Neural cell (in vitro differentiated cells): ENCODE results near the gene CLK4. TPM values are rescaled to one million over a fixed set of nuclear protein-coding genes. Genes with fewer than 3 reads are reported as not detected.

Experiments used
- H2AFZ ChIP-seq: fragments of 200-600, 300-800 bp; sonication (generic), shearing (Covaris generic); 2 replicates; pipeline ENCODE4 v1.6.0; 2014; ENCODE audit warnings: low read depth, mild to moderate bottlenecking, antibody characterized with exemption, low read length, moderate library complexity
- H3F3A ChIP-seq: fragments of 200-600 bp; shearing (Covaris generic); 2 replicates; pipeline ENCODE4 v1.6.1; 2016; ENCODE audit warnings: mild to moderate bottlenecking, moderate library complexity, mixed read lengths, antibody characterized with exemption, low read length; ENCODE audit not compliant: insufficient read depth, poor library complexity, severe bottlenecking
- H3K27ac ChIP-seq: fragments of 200-600, 300-800 bp; sonication (generic), shearing (Covaris generic); 2 replicates; pipeline ENCODE4 v1.5.1; 2014; ENCODE audit warnings: mild to moderate bottlenecking, low read length, moderate library complexity
- H3K27me3 ChIP-seq: fragments of 300-800, 200-600 bp; sonication (generic), shearing (Covaris generic); 2 replicates; pipeline ENCODE4 v1.6.0; 2014; ENCODE audit warnings: mild to moderate bottlenecking, low read depth, low read length, moderate library complexity; ENCODE audit not compliant: insufficient read depth
- H3K36me3 ChIP-seq: fragments of 300-800, 200-600 bp; sonication (generic), shearing (Covaris generic); 2 replicates; pipeline ENCODE4 v1.5.1; 2014; ENCODE audit warnings: mild to moderate bottlenecking, antibody characterized with exemption, low read length, moderate library complexity; ENCODE audit not compliant: insufficient read depth
- H3K4me2 ChIP-seq: fragments of 300-800, 200-600 bp; sonication (generic), shearing (Covaris generic); 2 replicates; pipeline ENCODE4 v1.6.0; 2014; ENCODE audit warnings: mild to moderate bottlenecking, low read length
- H3K4me3 ChIP-seq: fragments of 300-800, 200-600 bp; sonication (generic), shearing (Covaris generic); 2 replicates; pipeline ENCODE4 v1.5.1; 2014; ENCODE audit warnings: mild to moderate bottlenecking, low read length, moderate library complexity
- H3K79me2 ChIP-seq: fragments of 200-600 bp; shearing (Covaris generic); replicated peaks from 2 replicates; pipeline ENCODE4 v1.6.0; 2014; ENCODE audit warnings: mild to moderate bottlenecking, low read length, moderate library complexity; ENCODE audit not compliant: insufficient read depth
- H3K9ac ChIP-seq: fragments of 300-800, 200-600 bp; sonication (generic), shearing (Covaris generic); 2 replicates; pipeline ENCODE4 v1.6.1; 2016; ENCODE audit warnings: mild to moderate bottlenecking, low read length, mixed read lengths
- H3K9me2 ChIP-seq: fragments of 200-600 bp; shearing (Covaris generic); 2 replicates; pipeline ENCODE4 v1.6.1; 2016; ENCODE audit warnings: mild to moderate bottlenecking, low read length, mixed read lengths; ENCODE audit not compliant: insufficient read depth
- H3K9me3 ChIP-seq: fragments of 200-600, 300-800 bp; sonication (generic), shearing (Covaris generic); 2 replicates; pipeline ENCODE4 v1.6.1; 2016; ENCODE audit warnings: mild to moderate bottlenecking, mixed run types, low read length, moderate library complexity, mixed read lengths
- H4K20me1 ChIP-seq: fragments of 200-600 bp; shearing (Covaris generic); 2 replicates; pipeline ENCODE4 v1.6.1; 2016; ENCODE audit warnings: mild to moderate bottlenecking, mixed run types; ENCODE audit not compliant: insufficient read depth
- EP300 ChIP-seq: fragments of 450-650 bp; conservative IDR thresholded peaks from 2 replicates; pipeline ENCODE4 v1.6.1; 2014; ENCODE audit warnings: antibody characterized with exemption, mild to moderate bottlenecking, moderate library complexity; ENCODE audit not compliant: poor library complexity, severe bottlenecking
- EZH2 ChIP-seq: fragments of 200-600, 300-800 bp; shearing (Covaris generic), sonication (generic); IDR thresholded peaks from 2 replicates; pipeline ENCODE4 v1.6.1; 2014; ENCODE audit warnings: antibody characterized with exemption, low read length, borderline replicate concordance, mild to moderate bottlenecking; ENCODE audit not compliant: insufficient read depth, poor library complexity, severe bottlenecking
- MXI1 ChIP-seq: fragments of 450-650 bp; conservative IDR thresholded peaks from 2 replicates; pipeline ENCODE4 v1.6.1; 2014; ENCODE audit warnings: antibody characterized with exemption, mild to moderate bottlenecking; ENCODE audit not compliant: poor library complexity, severe bottlenecking
- POLR2AphosphoS5 ChIP-seq: IDR thresholded peaks from 2 replicates; pipeline ENCODE4 v1.6.1; 2012
- RAD21 ChIP-seq: fragments of 450-650 bp; conservative IDR thresholded peaks from 2 replicates; pipeline ENCODE4 v1.6.1; 2014; ENCODE audit warnings: antibody characterized with exemption, mild to moderate bottlenecking, moderate library complexity
- SMC3 ChIP-seq: fragments of 450-650 bp; conservative IDR thresholded peaks from 2 replicates; pipeline ENCODE4 v1.6.1; 2014; ENCODE audit warnings: antibody characterized with exemption, mild to moderate bottlenecking, moderate library complexity; ENCODE audit not compliant: poor library complexity
- TAF1 ChIP-seq: IDR thresholded peaks from 2 replicates; pipeline ENCODE4 v1.6.1; 2012; ENCODE audit warnings: low read depth
- polyA plus RNA-seq: library from polyadenylated mRNA; depleted of rRNA; stranded (reverse); fragments of >200 nt; gene quantifications from 2 replicates; pipeline ENCODE4 v1.2.3, GENCODE V29; 2014
- TF ChIP-seq, protein P1 (sequence below): IDR thresholded peaks from 2 replicates; pipeline ENCODE4 v1.6.1; 2012; ENCODE audit warnings: borderline replicate concordance
- TF ChIP-seq, protein P2 (sequence below): fragments of 450-650 bp; IDR thresholded peaks from 2 replicates; pipeline ENCODE4 v1.5.1; 2014; ENCODE audit warnings: antibody characterized with exemption, mild to moderate bottlenecking, moderate library complexity; ENCODE audit not compliant: poor library complexity, severe bottlenecking

The CLK4 gene
- polyA plus RNA-seq, 1 donor from 2014 or later: 115 TPM

DNA sequence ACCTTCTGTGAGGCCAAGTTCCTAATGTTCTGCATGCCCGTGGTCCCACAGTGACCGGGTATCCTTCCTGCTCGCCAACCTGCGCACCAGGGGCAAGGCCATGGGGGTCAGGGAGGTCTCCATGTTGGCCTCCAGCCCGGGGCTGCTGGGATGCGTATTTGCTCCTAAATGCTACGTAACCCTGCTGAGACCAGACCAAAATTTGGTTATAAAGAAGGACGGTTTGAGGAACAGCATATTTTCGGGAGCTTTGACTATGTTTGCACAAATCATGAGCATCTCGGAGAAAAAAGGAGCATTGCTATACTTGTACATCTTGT lies 35.7 kb upstream of the CLK4 start:
- no peaks in the 10 kb centered on the region for H3K27me3 ChIP-seq
- H4K20me1 ChIP-seq: no peaks in the 10 kb centered on the region
- no peak overlapping the region for H3K4me3 ChIP-seq
- H3K4me2 ChIP-seq: no peak overlapping the region
- no peak overlapping the region for H3K9ac ChIP-seq
- no peaks in the 10 kb centered on the region for H3K9me3 ChIP-seq
- no peaks in the 10 kb centered on the region for H3K79me2 ChIP-seq
- no peaks in the 10 kb centered on the region for H3K36me3 ChIP-seq
- no peaks in the 10 kb centered on the region for H3K9me2 ChIP-seq
- H2AFZ ChIP-seq: no peak overlapping the region
- TF ChIP-seq EZH2: no peak
- TF ChIP-seq TAF1: no peak
- TF ChIP-seq, protein P1, sequence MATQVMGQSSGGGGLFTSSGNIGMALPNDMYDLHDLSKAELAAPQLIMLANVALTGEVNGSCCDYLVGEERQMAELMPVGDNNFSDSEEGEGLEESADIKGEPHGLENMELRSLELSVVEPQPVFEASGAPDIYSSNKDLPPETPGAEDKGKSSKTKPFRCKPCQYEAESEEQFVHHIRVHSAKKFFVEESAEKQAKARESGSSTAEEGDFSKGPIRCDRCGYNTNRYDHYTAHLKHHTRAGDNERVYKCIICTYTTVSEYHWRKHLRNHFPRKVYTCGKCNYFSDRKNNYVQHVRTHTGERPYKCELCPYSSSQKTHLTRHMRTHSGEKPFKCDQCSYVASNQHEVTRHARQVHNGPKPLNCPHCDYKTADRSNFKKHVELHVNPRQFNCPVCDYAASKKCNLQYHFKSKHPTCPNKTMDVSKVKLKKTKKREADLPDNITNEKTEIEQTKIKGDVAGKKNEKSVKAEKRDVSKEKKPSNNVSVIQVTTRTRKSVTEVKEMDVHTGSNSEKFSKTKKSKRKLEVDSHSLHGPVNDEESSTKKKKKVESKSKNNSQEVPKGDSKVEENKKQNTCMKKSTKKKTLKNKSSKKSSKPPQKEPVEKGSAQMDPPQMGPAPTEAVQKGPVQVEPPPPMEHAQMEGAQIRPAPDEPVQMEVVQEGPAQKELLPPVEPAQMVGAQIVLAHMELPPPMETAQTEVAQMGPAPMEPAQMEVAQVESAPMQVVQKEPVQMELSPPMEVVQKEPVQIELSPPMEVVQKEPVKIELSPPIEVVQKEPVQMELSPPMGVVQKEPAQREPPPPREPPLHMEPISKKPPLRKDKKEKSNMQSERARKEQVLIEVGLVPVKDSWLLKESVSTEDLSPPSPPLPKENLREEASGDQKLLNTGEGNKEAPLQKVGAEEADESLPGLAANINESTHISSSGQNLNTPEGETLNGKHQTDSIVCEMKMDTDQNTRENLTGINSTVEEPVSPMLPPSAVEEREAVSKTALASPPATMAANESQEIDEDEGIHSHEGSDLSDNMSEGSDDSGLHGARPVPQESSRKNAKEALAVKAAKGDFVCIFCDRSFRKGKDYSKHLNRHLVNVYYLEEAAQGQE: no peak
- TF ChIP-seq MXI1: no peak
- no peak for TF ChIP-seq RAD21
- no peak for TF ChIP-seq SMC3
- TF ChIP-seq, protein P2, sequence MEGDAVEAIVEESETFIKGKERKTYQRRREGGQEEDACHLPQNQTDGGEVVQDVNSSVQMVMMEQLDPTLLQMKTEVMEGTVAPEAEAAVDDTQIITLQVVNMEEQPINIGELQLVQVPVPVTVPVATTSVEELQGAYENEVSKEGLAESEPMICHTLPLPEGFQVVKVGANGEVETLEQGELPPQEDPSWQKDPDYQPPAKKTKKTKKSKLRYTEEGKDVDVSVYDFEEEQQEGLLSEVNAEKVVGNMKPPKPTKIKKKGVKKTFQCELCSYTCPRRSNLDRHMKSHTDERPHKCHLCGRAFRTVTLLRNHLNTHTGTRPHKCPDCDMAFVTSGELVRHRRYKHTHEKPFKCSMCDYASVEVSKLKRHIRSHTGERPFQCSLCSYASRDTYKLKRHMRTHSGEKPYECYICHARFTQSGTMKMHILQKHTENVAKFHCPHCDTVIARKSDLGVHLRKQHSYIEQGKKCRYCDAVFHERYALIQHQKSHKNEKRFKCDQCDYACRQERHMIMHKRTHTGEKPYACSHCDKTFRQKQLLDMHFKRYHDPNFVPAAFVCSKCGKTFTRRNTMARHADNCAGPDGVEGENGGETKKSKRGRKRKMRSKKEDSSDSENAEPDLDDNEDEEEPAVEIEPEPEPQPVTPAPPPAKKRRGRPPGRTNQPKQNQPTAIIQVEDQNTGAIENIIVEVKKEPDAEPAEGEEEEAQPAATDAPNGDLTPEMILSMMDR: no peak
- TF ChIP-seq EP300: no peak
- no peak for TF ChIP-seq POLR2AphosphoS5
- H3F3A ChIP-seq: no peaks in the 10 kb centered on the region
- H3K27ac ChIP-seq: no peak overlapping the region

- Histone ChIP-seq H3K9me2 (no peaks in the 10 kb centered on the region), H3F3A (no peaks in the 10 kb centered on the region), H2AFZ (no peak overlapping the region), H3K36me3 (no peaks in the 10 kb centered on the region), H3K27ac (no peak overlapping the region), H3K4me3 (no peak overlapping the region), H3K4me2 (no peak overlapping the region), H3K9ac (no peak overlapping the region), H3K9me3 (no peaks in the 10 kb centered on the region), H3K79me2 (no peaks in the 10 kb centered on the region), H3K27me3 (no peaks in the 10 kb centered on the region), H4K20me1 (no peaks in the 10 kb centered on the region)
- TF ChIP-seq, protein P1: no peak
- TF ChIP-seq, protein P2: no peak
- TF ChIP-seq TAF1 (no peak), EZH2 (no peak), EP300 (no peak), RAD21 (no peak), SMC3 (no peak), MXI1 (no peak), POLR2AphosphoS5 (no peak)
Measured at GRCh38 chr5:178661836-178662540, 35.1 kb upstream of the CLK4 start.
